GM18498 (cell line): ENCODE data around the gene FAM174C.

Source experiments
- ATAC-seq: cut with Tn5 transposase; IDR thresholded peaks from one replicate; pipeline ENCODE4 v1.9.1; 2021; ENCODE audit warnings: mild to moderate bottlenecking, moderate library complexity; ENCODE audit not compliant: unreplicated experiment

The FAM174C gene

DNA sequence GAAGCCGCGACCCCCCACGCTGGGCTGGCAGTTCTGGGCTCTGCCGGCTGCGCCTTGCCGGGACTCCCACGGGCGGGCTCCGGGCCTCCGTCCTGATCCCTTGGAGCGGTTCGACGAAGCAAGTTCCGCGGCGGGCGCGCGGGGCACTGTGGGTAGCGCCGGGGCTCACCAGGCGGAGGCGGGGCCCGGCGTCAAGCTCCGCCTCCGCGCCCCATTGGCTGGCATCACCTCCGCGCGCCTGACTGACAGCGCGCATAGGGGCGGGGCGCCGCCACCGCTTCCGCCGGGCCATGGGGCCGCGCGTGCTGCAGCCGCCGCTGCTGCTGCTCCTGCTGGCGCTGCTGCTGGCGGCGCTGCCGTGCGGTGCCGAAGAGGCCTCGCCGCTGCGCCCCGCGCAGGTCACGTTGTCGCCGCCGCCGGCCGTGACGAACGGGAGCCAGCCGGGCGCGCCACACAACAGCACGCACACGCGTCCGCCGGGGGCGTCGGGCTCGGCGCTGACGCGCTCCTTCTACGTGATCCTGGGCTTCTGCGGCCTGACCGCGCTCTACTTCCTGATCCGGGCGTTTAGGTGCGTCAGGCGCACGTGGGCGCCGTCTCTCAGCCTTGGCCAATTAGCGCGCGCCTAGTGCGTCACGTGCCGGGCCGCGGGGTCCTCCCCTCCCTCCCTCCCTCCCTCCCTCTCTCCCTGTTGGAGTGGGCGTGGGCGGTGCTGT lies at the start of gene FAM174C:
FAM174C (plus strand) TSS at position 271 of the 716 bp plus-strand sequence; CDS start at position 291, 20 bp downstream.
- ATAC-seq, result peak; percentile 76

DNA sequence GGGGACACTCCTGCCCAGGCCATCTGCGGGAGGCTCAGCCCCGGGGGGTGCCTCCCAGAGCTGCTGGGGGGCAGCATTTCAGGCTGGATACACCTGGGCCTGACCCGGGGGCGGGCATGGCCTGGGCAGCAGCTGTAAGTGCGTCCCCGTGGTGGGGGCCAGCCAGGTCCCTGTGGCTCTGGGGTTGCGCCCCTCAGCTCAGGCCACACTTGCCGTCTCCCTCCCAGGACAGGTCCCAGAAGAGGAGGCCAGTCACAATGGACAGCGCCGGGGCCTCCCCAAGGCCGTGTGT lies 49.2 kb upstream of the FAM174C start:
- no peak for ATAC-seq

DNA sequence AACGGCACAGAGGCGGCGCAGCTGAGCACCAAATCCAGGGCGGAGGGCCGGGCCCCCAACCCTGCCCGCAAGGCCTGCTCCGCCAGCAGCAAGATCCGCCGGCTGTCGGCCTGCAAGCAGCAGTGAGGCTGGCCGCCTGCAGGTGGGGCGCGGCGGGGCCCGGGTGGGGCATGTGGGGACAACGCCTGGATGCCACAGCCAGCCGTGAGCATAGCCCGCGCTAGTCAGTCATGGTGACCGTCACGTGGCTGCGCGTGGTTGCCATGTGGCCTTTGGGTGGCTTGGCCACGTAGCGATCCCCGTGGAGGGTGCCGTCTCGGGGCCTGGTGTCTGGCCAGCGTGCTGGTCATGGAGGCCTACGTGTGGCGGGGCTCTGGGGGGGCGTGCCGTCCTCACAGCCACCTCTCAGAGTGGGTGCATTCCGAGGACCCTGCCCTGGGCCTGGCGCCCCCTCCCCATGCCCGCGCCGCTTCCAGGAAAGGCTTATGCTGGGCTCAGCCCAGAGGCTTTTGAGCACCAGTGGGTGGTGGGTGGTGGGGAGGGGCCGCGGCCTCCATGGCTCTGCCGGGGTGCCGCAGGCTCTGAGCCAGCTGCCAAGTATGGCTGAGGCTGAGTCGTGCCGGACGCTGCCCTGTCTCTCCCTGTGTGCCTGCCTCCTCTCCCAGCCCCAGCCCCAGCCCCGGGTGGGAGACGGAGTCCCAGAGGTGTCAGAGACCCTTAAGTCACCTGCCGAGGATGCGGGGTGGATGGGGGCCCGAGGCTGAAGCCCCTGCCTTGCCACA lies 48.6 kb upstream of the FAM174C start:
- no peak for ATAC-seq

- no peak for ATAC-seq
Measured at GRCh38 chr19:1227304-1228054, 47.9 kb upstream of the FAM174C start.

- ATAC-seq, result no peak
Measured at GRCh38 chr19:1228161-1228957, 47.0 kb upstream of the FAM174C start.

DNA sequence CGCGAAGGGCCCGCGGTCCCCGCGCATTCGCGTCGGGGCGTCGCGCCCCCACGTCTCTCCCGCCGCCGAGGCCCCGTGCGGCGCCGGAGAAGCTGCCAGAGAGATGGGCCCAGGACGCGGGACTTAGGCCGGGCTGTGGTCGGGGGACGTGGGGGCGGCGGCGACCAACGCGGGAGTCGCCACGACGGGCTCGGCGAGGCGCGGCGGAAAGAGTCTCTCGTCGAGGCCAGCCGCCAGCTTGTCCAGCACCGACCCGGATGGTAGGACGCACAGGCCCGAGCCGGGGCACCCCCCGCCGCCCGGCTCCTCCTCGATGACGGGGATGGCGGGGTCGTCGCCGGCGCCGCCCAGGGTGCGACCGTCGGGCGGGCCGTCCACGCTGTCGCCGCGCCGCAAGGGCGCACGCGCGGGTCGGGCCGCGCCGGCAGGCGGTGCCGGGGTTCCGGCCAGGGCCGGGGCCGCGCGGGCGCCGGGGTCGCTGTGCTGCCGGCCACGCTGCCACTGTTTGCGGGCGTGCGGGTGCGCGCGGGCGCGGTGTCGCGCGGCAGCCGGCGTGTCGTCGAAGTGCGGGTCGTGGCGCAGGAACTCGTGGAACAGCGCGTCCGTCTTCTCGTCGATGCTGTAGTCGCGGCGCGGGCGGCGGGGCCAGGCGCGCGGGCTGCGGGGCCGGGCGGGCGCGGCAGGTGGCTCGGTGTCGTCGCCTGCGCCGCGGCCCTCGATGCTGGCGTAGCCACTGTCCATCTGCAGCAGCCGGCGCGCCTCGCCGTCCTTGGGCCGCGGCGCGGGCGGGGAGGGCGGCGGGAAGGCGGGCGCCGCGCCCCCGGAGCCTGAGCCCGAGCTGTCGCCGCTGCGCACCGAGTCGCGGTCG lies 46.0 kb upstream of the FAM174C start:
- ATAC-seq, result no peak

- ATAC-seq, result no peak
Measured at GRCh38 chr19:1229924-1230782, 45.2 kb upstream of the FAM174C start.

- ATAC-seq, result no peak
Measured at GRCh38 chr19:1230783-1231489, 44.4 kb upstream of the FAM174C start.

DNA sequence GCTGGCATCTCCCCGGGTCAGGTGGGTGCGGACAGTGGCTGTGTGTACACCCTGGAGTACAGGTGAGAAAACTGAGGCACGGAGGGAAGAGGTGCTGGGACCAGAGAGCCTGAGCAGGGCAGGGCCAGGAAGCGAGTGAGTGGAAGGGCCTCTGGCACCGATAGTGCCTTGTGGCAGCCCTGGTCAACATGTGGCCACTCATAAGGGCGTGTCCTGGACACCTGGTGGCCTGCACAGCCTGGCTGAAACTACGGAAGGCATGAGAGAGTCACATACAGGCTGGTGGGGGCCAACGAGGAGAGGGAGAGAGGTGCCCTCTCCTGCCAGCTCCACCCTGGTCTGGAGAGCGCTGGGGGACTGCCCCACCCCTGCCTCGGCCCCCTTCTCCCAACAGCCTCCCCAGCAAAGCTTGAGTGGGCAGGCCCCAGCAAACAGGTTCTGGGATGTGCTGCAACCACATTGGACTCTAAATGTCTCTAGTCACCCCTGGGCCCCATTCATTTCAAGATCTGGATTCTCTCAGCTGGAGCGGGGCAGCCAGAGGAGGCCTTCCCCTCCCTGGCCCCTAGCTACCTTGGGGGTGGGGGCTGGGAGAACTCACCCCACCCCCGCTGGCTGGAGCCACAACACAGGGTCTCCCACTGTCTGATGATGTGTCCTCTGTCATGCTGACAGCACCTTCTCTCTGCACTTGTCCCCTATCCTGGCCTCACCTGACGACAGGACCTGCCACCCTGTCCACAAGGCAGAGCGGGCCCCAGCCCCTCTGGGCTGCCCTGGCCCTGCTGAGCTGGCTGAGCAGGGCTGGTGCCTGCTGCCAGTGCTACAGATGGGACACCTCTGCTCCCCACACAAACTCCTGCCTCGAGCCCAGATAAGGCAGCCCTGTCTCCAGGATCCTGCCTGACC lies 43.3 kb upstream of the FAM174C start:
- ATAC-seq, result no peak

- no peak for ATAC-seq
Measured at GRCh38 chr19:1232652-1233072, 42.7 kb upstream of the FAM174C start.

DNA sequence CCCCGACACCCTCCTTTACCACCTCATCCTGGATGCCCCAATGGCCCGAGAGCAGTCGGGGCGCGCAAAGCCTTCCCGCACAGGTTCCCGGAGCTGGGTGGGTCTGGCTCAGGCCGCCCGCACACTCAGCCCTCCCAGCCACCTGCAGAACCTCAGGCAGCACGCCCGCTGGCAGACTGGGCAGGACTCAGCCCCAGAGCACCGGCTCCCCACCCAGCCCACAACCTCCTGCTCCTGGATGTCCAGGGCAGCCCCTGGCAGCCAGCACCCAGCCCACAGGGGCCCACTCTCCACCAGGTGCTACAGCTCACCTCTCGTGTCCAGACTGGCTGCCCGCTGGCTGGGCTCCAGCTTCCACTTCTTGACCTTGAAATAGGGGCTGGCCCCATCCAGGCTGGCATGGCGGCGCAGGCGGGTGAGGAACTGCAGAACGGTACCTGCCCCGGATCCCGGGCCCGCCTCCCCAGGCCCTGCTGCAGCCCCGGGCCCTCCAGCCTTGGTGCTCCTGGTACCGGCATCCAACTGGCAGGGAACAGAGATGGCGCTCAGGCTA lies 42.1 kb upstream of the FAM174C start:
- ATAC-seq, result no peak

GRCh38 chr19:1234051-1234954 lies 41.0 kb upstream of the FAM174C start:
- no peak for ATAC-seq

DNA sequence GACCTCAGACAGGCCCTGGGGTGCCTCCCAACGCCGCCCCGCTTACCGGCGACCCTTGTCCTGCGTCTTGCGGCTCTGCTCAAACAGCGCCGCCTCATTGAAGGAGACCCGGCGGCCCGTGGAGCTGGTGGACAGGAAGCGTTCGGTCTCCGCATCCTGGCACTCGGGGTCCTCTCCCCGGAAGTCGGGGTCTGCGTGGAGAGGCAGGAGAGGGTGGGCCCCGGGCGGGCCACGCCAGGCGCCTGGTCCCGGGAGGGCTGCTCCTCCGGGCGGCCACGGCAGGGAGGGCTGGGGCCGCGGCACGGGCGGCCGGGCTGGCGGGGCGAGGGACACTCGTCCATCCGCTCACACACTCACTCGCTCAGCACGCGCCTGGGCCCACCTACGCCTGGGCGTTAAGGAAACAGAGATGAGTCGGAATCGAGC lies 40.4 kb upstream of the FAM174C start:
- no peak for ATAC-seq

DNA sequence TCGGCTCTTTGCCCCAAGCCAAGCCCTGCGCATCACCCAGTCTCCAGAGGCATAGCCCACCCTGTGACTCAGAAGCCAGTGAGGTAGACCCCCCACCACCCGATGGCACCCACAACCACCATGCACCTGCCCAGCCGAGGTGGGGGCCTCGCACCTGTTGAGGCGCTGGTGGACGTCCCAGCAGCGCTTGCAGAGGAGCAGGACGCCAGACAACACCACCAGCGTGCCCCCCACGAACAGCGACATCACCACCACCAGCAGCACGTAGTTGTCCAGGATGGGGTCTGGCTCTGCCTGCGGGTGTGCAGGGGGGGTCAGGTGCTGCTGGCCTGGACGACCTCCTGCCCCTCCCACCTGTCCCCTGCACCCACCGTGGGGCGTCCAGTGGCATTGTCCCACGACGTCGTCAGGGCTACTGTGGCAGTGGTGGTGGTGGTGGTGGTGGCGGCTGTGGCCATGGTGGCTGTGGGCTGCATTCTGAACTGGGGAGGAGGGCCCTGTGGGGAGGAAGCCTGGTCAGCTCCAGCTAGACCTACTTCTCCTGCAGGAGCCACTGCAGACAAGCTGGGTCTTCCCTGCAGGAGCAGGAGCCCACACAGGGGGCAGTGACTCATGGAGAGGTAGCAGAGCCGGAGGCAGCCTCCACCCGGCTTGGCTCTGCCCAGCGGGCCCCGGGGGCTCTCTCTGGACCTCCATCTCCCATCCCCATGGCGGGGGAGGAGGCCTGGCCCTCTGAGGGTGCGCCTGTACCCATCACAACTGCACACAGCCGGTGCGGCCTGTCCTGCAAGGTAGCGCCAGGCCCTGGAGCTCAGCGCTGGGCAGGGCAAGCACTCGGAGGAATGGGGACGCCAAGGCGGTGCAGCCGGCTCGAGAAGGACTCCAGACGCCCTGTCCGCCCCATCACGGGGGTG lies 39.4 kb upstream of the FAM174C start:
- ATAC-seq, result no peak

DNA sequence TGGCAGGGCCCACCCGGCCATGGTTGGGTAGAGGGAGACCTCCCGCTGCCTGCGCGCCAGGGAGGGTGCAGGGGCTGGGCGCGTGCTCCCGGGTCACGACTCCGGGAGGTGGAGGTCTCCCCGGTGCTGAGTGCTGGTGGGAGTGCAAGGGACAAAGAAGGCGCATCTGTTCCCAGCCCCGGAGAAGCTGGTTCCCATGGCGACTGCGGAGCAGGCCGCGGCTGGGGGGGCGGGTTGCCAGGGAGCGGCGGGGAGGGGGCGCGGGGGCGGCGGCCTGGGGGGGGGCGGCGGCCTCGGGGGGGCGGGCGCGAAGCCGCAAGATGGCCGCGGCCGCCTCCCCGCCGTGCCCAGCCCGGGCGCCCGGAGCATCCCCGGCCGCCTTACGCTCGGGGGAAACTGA lies 38.8 kb upstream of the FAM174C start:
- no peak for ATAC-seq
